ENCODE data around the gene MAT2B. TPM values are rescaled to one million over a fixed set of nuclear protein-coding genes. Genes with fewer than 3 reads are reported as not detected.

The MAT2B gene
- total and polyA plus RNA-seq, 9 of the 15 experiments (the other 6 are each of a cell fraction or from before 2014, with no cell fraction given): 32.0 to 57.7 (median 43.6) TPM

GRCh38 chr5:163503106-163504078, 2.0 kb upstream of the MAT2B start (continued):
- TF ChIP-seq, protein P1, sequence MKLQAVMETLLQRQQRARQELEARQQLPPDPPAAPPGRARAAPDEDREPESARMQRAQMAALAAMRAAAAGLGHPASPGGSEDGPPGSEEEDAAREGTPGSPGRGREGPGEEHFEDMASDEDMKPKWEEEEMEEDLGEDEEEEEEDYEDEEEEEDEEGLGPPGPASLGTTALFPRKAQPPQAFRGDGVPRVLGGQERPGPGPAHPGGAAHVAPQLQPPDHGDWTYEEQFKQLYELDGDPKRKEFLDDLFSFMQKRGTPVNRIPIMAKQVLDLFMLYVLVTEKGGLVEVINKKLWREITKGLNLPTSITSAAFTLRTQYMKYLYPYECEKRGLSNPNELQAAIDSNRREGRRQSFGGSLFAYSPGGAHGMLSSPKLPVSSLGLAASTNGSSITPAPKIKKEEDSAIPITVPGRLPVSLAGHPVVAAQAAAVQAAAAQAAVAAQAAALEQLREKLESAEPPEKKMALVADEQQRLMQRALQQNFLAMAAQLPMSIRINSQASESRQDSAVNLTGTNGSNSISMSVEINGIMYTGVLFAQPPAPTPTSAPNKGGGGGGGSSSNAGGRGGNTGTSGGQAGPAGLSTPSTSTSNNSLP (IDR thresholded peaks at IDR 0.05; ENCODE audit: borderline replicate concordance, low read depth, low read length): peak; percentile 82
- TF ChIP-seq FOSL1 (tag; conservative IDR thresholded peaks at IDR 0.05): peak; percentile 12; the same call in 1 of the 2 replicates
- TF ChIP-seq FOXK2 (conservative IDR thresholded peaks at IDR 0.05 in 1 of 2, IDR thresholded peaks at IDR 0.05 in 1 of 2; ENCODE audit: low read depth in 2 of 2): 0 out of 4 replicates have a peak, but pooled peaks of 1 of the 2 experiments have one; percentile 37
- TF ChIP-seq BHLHE40 (IDR thresholded peaks at IDR 0.05; ENCODE audit: low read length): peak; percentile 98
- TF ChIP-seq ETV1 (tag; conservative IDR thresholded peaks at IDR 0.05; ENCODE audit: low read depth): 0 out of 2 replicates have a peak, but pooled peaks have one; percentile 13
- peak; percentile 61; the same call in 1 of the 2 replicates for TF ChIP-seq L3MBTL2 (IDR thresholded peaks at IDR 0.05)
- TF ChIP-seq NR3C1 (CRISPR knock-in tag; IDR thresholded peaks at IDR 0.05): no peak
- TF ChIP-seq ZNF143 (CRISPR knock-in tag; IDR thresholded peaks at IDR 0.05): no peak
- TF ChIP-seq USF2 (CRISPR knock-in tag; IDR thresholded peaks at IDR 0.05): no peak
- 0 out of 2 replicates have a peak, but pooled peaks have one; percentile 43 for TF ChIP-seq GTF2E2 (tag; IDR thresholded peaks at IDR 0.05)
- peak; percentile 30; the same call in 1 of the 2 replicates for TF ChIP-seq ZNF592 (IDR thresholded peaks at IDR 0.05)
- TF ChIP-seq, protein P2, sequence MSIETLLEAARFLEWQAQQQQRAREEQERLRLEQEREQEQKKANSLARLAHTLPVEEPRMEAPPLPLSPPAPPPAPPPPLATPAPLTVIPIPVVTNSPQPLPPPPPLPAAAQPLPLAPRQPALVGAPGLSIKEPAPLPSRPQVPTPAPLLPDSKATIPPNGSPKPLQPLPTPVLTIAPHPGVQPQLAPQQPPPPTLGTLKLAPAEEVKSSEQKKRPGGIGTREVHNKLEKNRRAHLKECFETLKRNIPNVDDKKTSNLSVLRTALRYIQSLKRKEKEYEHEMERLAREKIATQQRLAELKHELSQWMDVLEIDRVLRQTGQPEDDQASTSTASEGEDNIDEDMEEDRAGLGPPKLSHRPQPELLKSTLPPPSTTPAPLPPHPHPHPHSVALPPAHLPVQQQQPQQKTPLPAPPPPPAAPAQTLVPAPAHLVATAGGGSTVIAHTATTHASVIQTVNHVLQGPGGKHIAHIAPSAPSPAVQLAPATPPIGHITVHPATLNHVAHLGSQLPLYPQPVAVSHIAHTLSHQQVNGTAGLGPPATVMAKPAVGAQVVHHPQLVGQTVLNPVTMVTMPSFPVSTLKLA (conservative IDR thresholded peaks at IDR 0.05): peak; percentile 62 to 64; a peak in 3 of 4 replicates
- TF ChIP-seq ZNF655 (CRISPR knock-in tag; IDR thresholded peaks at IDR 0.05): no peak

All from K562 (cell line).